ENCODE measurements around the gene C1orf167.
A peak's percentile ranks its signal among the peaks of the same experiment; 100 is the strongest.

Gene C1orf167

DNA sequence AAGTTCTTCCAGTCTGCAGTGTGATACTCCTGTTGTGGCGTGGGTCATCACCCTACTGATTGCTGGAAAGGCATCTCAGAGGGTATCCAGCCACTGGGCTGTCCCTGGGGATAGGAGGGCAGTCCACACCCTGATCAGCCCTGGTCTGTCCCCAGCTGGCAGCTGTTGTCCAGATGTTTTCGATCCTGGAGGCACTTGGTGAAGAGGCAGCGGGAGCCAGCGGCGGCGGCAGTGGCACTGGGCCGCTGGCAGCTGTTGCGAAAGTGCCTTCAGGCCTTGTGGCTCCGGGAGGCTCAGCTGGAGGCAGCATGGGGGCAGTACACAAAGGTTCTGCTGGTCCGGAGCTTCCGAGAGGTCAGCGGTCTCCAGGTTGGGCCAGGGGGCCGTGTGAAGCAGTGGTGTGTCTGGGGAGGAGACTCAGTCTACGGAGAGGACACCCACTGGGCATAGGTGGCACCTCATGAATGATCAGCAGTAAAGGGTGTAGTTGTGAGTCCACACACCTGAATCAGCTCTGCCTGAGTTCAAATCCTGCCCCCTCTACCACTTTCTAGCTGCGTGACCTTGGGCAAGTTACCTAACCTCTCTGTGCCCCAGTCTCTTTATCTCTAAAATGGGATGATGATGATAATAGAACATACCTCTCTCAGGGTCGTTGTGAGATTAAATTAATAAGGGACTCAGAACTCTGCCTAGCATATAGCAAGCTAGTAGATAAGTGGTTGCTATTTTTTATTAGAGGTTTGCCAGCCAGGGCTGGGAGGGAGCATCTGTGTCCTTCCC lies 6.1 kb downstream of the C1orf167 start:
- DNase-seq, result no peak

DNA sequence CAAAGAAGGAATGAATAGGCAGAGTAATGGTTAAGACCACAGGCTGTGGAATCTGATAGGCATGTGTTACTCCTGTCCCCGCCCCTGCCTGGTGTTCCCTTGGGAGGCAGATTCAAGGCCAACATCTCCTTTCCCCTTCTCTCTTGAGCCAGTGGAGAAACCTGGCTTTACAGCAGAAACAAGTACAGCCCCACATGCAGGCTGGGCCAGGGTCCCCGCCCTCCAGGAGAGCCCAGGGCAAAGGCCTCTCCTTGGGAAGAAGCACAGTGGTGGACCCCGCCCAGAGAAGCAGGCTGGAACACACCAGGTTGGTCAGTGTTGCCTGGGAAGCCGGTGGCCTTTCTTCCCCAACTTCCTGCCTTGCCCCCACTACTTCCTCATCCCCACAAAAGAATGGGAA lies 6.8 kb downstream of the C1orf167 start:
- no peak for DNase-seq

DNA sequence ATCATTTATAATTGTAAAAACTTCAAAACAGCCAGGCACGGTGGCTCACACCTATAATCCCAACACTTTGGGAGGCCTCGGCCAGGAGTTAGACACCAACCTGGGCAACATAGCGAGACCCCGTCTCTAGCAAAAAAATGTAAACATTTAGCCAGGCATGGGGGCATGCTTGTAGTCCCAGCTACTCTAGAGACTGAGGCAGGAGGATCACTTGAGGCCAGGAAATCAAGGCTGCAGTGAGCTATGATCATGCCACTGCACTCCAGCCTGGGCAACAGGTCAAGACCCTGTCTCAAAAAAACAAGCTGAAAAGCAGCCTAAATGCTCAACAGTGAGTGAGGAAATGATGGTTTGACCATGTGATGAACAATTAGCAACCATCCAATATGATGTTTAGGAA lies 7.3 kb downstream of the C1orf167 start:
- no peak for DNase-seq

DNA sequence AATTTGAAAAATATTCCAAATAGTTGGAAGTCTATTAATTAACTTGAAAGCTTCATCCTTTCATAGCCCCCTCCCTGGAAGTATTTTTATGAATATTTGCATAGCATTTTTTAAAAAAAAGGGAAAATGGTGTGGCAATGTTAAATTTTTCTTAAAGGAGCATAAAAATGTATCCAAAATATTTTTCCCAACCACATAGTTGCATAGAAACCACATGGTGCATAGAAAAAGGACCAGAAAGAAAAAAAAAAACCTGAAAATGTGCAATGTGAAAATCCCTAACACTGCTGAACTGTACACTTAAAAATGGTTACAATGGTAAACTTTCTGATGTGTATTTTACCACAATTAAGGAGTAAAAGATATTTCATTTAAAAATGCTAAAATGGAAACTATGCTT lies 8.0 kb downstream of the C1orf167 start:
- DNase-seq, result no peak

DNA sequence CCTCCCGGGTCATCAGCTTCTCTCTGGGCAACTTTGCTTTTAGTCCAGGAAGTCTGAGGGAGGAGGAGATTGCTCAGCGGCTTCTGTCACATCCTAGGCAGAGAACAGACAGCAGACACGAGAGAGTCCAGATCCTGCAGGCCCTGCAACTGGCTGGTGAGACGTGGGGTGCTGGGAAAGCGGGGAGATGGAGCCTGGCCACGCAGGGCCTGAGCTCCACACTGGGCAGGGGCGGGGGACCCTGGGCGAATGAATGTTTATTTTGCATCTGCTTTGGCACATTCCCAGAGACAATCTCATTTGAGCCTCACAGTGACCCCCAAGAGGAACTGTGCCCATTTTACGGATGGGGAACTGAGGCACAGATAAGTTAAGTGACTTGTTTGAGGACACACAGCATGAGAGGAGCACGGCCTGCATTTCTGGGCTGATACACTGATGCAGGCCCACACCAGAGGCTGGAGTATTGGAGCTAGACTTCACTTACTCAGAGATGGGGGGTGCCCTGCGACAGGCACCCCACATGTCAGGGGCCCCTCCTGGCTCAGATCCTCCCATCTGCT lies 9.6 kb downstream of the C1orf167 start:
- no peak for DNase-seq

DNA sequence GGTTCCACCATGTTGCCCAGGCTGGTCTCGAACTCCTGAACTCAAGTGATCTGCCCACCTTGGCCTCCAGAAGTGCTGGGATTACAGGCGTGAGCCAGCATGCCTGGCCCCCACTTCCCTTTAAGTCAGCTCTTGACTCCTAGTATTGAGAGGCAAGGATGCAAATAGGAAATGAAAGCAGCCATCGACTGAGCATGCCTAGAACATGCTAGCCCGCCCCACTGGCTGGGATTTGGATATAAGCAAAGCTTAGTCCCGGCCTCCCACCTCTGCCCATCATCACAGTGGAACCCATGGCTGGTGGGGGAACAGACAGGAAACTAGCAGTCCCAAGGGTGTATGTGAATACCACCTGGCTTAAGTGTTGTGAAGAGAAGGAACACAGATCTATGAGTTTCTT lies 10.5 kb downstream of the C1orf167 start:
- DNase-seq, result no peak

DNA sequence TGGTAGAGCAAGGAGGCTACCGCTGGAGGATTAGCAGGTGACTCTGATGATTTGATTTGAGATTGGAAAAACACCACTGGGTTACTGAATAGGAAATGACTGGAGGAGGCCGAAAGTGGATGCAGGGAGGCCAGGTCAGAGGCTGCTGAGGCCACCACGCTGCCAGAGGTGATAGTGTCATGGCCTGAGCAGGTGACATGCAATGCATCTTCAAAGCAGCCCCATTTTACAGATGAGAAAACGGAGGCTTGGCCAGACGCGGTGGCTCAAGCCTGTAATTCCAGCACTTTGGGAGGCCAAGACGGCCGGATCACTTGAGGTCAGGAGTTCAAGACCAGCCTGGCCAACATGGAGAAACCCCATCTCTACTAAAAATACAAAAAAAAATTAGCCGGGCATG lies 12.8 kb downstream of the C1orf167 start:
- DNase-seq, result no peak

DNA sequence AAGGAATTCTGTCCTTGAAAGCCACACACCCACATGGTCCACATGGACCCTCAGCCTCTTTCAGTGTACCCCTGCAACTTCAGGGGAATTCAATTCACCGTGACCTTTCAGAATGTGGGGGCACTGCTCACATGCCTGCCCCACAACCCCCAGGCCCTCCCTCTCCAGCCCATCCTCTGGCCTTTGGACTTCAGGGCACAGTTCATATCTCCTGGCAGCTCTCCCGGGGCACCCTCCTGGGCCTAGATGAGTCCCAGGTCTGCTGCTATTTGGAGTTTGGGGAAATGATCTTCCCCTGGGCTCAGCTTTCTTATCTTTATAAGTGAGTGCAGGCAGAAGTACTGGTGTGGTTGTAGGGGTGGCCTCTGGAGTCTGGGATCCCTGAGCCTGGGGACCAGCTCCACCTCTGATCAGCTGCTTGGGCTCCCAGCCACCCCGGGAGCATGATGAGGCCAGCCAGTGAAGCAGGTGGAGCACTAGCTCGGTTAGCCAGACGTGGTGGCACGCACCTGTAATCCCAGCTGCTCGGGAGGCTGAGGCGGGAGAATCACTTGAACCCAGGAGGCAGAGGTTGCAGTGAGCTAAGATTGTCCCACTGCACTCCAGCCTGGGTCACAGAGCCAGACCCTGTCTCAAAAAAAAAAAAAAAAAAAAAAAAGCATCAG lies 15.8 kb downstream of the C1orf167 start:
- no peak for DNase-seq

DNA sequence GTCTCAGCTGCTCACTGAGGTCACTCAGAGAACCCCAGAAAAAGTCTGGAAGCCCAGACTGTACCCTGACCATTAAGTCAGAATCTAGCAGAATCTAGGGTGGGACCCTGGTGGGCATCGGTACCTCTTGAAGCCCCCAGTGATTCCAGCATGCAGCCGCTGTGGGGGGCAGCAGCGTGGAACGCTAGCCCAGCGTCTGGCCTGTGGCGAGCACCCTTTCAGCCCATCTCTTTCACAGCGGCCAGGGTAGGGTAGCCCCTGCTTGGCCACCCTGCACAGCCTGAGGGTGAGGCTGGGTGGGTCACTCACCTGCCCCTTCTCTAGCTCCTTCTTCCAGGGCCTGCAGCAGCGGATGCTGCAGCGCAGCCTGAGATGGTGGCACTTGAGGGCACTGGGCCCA lies 16.3 kb downstream of the C1orf167 start:
- DNase-seq, result no peak

DNA sequence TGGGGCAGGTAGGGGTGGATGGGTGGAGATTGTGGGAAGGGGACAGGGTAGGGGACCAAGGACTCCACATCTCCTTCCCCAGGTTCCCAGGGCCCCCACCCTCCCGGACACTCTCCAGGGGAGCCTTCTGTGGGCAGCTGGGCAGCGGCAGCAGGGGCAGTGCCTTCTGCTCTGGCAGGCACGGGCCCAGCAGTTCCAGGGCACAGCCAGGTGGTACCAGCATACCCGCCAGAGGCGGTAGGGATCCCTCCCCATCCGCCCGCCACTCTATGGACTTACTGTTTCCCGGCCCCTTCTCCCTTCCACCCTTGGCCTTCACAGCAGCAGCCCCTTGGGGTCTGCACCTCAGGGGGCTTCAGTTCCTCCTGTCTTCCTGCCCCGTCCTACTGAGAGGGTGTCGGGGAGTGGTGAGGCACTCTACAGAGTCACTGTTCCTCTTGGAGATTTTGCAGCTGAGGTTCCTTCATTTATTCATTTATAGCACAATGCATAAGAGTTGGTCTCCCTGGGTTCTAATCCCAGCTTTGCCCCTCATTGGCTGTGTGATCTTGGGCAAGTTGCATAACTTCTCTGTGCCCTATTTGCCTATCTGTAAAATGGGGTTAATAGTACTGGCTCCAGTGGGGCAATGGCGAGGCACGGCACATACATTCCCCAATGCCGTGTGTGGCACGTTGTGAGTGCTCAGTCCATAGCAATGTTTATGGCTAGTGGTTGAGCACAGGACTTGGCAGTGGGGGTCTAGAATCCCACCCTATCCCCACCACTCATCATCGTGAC lies 17.0 kb downstream of the C1orf167 start:
- DNase-seq, result no peak

DNA sequence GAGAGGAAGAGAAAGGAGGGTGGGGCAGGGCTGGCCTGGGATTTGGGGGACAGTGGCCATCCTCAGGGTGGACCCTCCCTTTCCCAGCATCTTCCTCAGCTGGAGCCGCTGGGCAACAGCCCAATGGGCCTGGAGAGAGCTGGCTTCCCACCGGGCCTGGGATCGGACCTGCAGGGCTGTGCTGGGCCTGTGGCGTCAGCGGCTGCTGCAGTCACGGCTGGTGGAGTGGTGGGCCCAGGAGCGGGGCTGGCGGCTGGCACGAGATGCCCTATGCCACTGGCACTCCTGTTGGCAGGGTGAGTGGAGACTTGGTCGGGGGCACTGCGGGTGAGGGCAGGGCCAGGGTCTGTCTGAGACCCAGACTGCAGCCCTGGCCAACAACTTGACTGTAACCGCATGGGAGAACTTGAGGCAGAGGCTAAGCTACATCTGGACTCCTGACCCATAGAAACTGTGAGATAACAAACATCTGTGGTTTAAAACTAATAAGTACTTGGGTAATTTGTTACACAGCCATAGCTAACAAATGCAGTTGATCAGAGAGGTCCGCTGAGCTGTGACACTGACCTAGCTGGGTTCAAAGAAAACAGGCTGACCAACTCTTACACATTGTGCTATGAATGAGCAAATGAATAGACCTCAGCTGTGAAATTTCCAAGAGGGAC lies 17.9 kb downstream of the C1orf167 start:
- DNase-seq, result no peak

DNA sequence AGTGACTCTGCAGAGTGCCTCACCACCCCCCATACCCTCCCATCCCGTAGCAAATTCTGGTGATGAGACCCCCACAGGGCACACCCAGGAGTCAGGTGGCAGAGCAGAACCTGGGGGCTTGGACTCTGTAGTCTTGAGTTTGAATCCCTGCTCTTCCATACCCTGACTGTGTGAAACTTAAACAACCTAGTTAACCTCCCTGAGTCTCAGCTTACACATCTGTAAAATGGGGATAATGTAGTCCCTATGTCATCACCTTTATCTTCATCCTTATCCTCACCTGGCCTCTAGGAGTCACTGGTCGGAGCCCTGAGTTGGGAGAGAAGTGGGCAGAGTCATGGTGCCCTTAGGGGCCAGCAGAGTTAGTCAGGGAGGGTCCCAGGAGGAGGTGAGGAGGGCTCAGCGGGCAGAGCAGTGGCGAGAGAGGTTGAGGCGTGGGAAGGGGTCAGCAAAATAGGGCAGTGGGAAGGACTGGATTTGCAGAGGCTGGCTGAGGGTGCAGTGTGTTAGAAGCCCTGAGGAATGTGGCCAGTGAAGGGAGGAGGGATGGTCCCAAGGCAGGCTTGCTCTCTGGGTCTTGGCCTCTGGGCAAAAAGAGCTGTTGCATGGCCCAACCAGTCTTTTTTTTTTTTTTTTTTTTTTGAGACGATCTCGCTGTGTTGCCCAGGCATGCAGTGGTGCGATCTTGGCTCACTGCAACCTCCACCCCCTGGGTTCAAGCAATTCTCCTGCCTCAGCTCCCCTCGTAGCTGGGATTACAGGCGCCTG lies 18.6 kb downstream of the C1orf167 start:
- DNase-seq, result no peak

DNA sequence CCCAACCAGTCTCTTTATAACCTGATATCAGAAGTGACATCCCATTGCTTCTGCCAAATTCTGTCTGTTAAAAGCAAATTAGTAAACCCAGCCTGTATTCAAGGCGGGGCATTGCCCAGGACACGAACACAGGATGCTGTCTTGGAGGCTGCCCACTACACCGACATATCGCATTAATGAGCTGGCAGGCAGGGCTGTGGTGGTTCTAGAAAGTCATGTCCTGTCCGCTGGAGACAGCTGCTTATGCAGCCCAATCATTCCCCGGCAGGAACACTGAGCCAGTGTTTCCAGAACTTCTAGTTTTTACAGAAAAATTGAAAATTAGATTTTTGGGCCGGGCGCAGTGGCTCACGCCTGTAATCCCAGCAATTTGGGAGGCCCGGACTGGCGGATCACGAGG lies 19.3 kb downstream of the C1orf167 start:
- DNase-seq, result no peak

DNA sequence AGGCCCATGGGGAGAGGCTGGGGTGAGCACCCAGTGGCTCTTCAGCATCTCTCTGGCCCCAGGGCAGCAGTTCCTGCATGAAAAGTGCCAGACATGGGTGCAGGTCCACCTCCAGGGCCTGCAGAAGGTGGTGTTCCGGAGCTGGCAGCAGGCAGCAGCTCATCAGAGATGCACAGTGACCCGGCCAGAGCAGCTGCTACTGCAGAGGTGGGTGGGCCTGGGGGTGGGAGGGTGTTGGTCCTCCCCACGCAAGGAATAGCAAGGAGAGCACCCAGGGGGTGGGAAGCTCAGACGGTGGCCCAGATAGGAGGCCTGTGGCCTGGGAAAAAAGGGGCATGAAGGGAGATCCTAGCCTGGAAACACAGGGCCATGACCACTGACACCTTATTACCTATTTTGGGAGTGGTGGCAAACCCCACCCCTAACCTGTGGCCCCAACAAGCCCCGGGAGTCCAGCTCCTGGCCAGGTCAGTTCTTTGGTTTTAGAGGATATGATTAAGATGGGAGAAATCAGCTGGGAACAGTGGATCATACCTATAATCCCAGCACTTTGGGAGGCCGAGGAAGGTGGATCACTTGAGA lies 20.2 kb downstream of the C1orf167 start:
- DNase-seq, result no peak

DNA sequence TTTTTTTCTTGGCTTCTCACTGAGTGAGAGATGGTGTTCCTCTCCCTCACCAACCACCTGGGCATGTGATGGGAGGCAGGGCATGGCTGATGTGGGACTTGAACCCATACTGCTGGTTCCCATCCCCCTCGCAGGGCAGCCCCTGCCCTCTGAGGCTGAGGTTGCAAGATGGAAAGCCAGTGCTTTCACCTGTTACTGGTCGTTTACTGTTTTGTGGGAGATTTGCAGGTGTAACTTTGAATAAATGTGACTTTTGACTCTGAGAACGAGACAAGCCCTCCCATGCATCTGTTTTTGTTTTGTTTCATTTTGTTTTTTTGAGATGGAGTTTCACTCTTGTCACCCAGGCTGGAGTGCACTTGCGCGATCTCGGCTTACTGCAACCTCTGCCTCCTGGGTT lies 21.6 kb downstream of the C1orf167 start:
- DNase-seq, result no peak

DNA sequence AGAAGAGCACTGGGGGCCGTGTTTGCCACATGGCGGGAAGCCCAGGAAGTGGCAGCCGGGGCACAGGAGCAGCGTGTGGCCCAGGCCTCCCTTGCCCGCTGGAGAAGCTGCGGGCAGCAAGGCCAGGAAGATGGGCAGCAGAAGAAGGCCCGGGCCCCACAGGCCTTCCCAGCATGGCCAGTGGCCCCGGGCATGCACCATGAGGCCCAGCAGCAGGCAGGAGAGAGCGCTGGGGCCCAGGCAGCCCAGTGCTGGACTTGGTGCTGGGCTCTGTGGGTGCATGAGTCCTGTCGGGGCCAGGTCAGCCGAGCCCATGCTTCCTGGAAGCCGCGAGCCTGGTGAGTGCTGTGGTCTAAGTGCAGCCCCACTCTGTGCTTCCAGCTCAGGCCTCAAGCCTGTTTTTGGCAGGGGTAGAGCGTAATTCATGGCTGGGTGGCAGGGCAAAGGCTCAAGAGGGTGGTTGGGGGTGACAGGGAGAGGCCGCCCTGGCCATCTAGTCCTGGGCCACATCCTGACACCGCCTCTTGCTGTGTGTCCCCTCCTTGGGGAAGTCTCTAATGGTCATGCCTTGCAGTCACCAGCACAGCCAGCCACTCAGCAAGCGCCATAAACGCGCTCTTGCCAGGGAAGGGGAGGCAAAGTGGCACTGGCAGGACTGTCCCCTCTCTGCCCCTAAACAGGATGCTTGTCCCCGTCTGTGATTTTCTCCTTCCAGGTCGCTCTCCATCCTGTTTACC lies 22.4 kb downstream of the C1orf167 start:
- DNase-seq, result no peak

DNA sequence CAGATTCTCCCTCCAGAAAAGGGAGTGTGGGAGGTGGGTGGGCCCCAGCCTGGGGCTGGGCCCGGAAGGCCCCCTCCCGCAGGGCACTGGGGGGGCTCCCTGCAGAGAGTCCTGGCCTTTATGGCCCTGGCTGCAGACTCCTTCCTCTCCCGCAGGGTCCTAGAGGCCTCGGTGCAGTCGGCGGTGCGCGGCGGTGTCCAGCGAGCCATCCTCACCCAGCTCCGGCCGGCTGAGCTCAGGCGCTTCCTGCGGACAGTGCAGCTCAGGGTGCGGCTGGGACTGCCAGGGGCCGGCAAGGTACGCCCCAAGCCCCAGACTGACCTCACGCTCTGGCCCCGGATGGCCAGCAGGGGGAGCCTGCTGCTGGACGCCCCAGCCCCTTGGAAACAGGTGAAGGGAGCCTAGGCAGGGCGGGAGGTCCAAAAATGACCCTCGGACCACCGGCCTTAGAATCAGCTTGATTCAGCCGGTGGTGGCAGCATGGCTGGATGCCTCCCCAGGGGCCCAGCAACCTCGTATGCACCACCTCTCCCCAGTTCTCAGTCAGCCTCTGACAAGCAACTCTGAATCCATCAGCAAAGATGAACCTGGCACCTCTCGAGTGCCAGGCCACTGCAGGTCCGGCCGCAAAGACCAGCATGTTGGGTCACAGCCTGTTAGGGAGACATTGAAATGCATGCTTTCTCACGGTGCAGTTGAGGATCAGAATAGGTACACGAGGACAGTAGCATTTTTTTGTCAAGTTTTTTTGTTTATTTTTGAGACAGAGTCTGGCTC lies 23.2 kb downstream of the C1orf167 start:
- DNase-seq, result peak; percentile 77

DNA sequence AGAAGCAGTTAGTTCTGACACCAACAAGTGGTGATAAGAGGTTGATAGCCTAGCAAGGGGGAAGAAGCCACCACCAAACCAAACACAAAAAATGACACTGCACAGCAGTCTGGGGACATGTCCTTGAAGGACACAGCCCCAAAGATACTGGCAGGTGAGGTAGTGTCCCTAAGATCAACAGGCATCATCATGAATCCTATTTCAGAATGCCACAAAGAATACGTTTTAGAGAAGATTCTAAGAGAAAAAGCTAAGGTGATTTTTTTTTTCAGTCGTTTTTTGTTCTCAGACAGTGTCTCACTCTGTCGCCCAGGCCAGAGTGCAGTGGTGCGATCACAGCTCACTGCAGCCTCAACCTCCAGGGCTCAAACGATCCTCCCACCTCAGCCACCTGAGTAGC lies 24.2 kb downstream of the C1orf167 start:
- no peak for DNase-seq

DNA sequence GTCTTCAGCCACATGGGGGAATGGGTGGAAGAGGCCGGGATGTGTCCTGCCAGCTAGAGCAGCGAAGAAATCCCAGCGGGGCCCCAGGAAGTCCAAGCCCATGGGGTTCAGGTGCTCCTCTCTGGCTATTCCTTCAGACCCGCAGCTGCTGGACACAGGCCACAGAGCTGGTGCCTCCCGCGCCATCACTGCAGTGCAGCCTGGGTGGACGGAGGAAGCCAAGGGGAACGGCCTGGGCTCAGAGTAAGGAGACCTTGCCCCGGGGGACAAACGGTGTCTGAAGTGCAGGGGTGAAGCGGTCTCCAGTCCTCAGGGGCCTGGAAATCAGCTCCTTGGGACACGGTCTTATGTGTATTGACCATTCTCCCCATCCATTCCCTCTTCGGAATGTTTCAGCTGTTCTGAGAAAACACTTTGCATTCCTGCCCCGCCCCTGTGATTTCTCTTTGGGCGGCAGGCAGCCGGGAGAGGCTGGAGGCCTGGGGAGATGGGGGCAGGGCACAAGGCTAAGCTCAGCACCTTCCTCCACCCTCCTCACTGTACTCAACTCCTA lies 25.3 kb downstream of the C1orf167 start:
- DNase-seq, result no peak
